HL-60/S4 treated with phorbol 12-myristate 13-acetate at 8.2 ng/mL for 4 days and 3 days (cell line): Measurements from ENCODE around the gene ZFP64.

Source experiments
- in situ Hi-C: fragments of 300-500 bp; cut with MboI; formaldehyde crosslinking; loops from 2 replicates; pipeline ENCODE4 v1.15.0; 2022; ENCODE audit warnings: low sequenced_read_pairs

The ZFP64 gene

DNA sequence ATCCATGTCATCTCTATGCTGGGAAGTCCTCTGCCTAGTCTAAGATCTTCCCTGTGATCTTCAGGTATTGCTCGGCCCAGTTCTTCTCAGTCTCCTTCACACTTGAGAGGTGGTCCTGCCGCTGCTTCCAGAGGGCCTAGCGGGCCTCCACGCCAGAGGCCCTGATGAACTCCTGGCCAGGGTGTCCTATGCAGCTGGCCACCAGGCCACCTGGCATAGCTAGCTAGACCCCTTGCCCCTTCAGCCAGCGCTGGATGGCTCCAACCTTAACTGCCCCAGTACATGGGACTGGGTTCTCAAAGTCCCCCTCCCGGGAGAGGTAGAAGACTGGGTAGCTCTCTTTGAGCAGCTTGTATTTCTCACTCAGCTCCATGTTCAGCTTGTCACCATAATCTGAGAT is 81.1 kb downstream of the ZFP64 start:
- in situ Hi-C loops, result no loop called here

DNA sequence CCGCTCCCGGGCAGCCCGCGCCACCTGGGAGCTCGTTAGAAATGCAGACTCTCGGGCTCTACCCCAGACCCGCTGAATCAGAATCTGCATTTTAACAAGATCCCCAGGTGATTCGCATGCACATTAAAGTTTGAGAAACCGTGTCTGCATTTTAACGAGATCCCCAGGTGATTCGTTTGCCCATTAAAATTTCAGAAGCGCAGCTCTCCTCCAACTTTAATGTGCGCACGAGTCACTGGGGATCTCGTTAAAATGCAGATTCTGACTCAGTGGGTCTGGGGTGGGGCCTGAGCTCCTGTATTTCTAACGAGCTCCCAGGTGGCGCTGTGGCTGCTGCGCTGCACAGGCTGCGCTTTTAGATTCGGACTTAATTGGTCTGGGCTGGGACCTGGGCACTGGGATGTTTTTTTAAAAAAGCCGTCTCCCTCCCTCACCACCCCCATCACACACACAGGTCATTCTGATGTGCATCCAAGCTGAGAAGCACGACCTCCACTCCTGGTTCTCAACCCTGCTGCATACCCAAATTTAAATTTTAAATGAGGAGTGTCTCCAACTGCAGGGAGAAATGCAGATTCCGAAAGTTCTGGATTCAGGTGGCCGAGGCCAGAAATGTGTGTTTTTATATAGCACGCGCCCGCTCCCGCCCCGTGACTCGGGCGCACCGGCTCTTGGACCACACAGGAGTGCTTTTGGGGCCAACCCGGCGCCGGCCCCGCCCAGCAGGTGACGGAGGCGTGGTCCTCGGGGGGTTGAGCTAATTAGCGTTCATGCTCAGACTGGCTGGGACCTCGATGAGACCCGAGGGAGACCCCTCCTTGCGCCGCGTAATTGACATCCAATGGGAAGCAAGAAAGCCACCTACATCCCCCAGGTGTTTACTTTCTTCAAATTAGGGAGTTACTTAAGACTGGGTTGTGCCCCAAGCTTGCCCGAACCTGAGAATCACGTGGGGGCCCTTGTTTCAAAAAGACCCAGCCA is 85.8 kb downstream of the ZFP64 start:
- in situ Hi-C loops, result no loop called here

DNA sequence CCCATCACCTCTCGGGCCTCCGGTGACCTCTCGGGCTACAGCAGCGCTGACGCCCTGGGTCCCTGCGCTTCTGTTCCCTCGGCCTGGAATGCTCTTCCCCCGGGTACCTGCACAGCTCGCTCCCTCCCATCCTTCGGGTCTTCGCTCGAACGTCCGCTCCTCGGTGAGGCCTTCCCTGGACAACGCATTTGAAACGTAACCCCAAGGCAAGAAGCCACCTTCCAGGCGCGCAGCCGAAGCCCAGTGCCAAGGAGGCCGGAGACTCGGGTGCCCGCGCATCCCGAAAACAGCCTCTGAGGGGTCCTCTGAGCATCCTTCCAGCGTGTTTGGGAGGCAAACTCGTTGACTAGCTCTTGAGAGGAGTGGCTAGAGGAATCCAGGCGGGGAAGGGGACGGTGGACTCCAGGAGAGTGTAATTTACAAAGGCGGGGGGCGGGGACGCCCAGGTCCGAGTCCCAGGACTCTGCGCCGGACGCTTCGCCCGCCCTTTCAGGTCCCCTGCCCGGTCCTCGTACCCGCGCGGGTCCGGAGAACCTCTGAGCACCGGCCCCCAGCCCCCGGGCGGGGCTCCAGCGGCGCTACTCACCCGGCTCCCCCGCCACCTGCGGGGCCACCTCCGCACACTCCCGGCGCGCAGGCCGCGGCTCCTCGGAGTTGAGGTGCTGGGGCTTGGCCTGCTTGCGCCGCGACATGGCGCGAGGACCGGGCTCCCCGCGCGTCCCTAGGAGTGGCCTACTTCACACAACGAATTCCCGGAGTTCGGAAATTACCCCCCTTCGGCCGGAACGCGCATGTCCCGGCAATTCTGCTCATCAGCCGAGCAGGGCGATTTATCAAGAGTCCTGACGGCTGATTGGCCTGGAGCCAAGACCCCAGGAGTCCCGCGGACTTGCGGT is 86.8 kb downstream of the ZFP64 start:
- in situ Hi-C loops, result no loop called here

DNA sequence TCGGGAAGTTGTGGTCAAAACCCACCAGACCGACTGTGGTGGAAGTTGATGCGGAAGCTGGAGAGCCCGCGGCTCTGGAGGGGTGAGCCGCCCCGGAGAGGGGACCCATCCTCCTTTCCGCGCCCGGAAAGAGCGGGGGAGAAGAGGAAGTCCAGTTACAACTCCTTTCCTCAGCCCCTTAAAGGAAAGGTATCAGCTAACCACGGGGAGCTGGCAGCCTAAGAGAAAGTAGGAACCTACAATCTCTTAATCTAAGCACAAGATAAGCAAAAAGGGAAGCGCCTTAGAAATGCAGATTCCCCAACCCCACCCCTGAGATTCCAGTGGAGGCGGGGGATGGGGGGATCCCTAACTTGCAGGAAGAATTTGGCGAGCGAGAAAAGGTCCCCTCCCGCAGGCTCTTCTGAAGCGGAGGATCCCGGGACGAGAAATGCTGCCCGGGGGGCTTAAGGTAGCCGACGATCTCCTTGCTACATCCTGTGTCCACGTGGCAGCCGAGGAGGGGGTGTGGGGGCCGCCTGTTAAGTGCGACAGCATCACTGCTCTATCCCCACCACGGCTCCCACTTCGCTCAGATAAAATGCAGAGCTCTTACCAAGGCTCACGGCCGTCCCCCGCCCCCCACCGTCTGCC is 87.5 kb downstream of the ZFP64 start:
- in situ Hi-C loops, result no loop called here

DNA sequence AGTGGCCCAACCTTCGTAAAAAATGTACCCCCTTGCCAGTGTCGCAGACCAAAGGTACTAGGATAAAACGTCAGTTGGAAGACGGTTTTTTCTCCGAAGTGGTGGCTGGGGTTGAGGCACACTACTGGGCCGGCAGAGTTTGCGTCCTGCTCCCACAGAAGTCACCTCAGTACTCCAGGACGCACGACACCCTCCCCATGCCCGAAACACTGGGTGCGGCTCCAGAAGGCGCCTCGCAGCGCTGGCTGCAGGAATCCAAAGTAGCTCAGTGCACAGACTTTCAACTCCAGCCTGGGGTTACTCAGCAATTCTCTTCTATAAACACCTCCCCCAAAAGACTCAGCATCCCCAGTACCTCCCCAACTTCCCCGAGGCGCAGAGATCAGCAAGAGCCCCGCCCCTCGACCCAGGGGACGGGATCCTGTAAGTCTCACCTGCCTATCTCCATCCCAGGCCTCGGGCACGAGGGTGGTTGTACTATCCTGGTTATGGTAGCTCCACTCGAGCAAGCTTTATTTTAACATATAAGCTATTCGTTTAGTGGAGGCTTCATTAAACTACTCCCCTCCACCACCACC is 88.2 kb downstream of the ZFP64 start:
- in situ Hi-C loops, result no loop called here

DNA sequence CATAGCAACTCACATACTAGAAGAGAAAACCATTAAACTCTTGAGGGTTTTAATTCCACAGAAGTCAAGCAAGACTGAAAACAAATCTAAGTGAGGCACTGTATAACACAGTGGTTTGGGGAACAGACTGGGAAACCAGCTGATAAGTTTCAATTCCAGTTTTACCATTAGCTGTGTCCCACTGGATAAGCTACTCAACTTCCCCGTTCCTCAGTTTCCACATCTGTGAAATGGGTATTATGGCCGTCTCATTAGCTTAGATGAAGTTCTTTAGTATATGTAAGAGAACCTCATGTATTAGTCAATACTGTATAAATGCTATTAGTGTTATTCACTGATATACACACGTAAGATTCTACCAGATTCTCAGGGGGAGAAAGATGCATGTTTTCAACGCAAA is 89.0 kb downstream of the ZFP64 start:
- in situ Hi-C loops, result no loop called here

DNA sequence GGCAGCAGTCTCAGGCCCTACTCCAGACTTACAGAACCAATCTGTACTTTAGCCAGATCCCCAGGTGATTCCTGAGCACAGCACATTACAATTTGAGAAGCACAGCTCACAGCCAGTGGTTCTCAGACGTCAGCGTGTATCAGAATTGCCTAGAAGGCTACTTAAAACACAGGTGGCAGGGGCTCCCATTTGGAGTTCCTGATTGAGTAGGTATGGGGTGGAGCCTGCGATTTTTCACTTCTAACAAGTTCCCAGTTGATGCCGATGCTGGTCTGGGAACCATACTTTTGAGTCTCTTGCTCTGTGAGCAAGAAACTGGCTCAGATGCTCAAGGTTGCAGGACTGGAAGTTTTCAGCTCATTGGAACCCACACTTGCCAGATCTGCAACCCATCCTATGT is 89.5 kb downstream of the ZFP64 start:
- in situ Hi-C loops, result no loop called here
